ENCODE data around the gene TRAF5.
"Not testable (repeated sequence)": the region's sequence is repeated elsewhere in the genome, so short reads cannot be mapped to it uniquely, and the experiment has no call there.

TRAF5 gene

DNA sequence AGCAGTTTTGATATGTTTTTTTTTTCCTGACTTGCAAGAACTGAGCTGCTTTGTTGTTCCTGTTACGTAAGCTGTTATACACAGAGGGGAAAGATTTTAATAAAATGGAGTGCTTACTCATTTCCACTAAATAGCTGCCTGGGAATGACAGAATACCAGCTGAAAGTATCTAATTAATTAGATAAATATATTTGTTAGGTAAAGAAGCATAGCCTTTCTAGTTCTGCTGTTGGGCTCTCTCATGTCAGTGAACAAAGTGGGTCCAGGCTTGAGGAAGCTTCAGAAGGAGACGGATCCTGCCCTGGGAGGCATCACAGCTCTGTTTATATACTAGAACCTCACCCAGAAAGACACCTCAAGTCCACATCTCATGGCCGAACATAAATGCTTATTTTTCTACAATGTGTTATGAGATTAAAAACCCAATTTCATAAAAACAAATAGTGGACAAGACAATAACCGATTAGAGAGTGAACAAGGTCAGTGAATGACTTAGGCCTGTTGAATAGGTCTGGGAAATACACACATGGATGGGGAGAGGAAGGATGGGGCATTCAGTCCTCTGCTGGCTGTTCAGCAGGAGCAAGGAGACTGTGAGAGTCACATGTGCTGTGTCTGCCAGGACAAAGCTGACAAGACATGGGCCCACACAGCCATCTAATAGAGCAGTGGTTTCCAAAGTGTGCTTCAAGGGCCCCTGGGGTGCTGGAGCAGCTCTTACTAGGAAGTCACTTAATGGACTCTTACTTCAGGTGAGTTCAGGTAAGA, 20.6 kb downstream of the TRAF5 start:
- DNase-seq = no peak

DNA sequence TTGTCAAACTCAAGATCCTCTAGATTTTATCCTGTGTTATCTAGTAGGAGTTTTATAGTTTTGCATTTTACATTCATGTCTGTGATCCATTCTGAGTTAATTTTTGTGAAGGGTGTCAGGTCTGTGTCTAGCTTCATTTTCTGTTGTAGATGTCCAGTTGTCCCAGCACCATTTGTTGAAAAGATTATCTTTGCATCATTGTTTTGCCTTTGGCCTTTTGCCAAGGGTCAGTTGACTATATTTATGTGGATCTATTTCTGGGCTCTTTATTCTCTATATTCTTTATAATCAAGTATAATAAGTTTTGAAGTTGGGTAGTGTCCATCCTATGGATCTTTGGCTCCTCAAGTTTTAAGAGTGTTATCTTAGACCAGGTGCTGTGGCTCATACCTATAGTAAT, 21.9 kb downstream of the TRAF5 start:
- no peak for DNase-seq

- no peak for DNase-seq
Observed at GRCh38 chr1:211349741-211350140, 23.1 kb downstream of the TRAF5 start.

DNA sequence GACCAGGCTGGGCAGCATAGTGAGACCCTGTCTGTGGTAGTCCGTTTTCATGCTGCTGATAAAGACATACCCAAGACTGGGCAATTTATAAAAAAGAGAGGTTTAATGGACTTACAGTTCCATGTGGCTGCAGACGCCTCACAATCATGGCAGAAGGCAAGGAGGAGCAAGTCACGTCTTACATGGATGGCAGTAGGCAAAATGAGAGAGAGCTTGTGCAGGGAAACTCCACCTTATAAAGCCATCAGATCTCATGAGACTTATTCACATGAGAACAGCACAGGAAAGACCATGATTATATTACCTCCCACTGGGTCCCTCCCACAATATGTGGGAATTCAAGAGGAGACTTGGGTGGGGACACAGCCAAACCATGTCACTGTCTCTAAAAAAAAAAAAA, 25.4 kb downstream of the TRAF5 start:
- DNase-seq = not testable (repeated sequence)

GRCh38 chr1:211352465-211352864, 25.8 kb downstream of the TRAF5 start:
- DNase-seq = no peak

DNA sequence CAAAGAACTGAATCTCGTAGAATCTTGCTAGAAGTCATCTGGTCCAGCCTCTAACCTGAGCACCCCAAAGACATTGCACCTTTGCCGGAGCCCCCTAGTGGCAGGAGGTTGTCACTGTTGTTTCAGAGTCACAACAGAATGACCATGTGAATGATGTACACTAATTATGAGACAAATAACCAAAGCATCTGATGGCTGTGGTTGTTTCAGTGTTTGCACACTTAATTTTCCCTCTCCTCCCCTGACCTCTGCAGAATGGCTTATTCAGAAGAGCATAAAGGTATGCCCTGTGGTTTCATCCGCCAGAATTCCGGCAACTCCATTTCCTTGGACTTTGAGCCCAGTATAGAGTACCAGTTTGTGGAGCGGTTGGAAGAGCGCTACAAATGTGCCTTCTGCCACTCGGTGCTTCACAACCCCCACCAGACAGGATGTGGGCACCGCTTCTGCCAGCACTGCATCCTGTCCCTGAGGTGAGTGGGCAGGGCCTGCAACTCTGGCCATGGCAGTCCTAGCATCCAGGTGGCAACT, 26.4 kb downstream of the TRAF5 start:
- DNase-seq = peak; percentile 46 to 65 (median 57)

GRCh38 chr1:211353562-211354212, 27.1 kb downstream of the TRAF5 start:
- no peak for DNase-seq

- DNase-seq = no peak
Observed at GRCh38 chr1:211355873-211356272, 29.2 kb downstream of the TRAF5 start.

GRCh38 chr1:211356723-211357407, 30.2 kb downstream of the TRAF5 start:
- DNase-seq = peak; percentile 56 to 81 (median 80)

DNA sequence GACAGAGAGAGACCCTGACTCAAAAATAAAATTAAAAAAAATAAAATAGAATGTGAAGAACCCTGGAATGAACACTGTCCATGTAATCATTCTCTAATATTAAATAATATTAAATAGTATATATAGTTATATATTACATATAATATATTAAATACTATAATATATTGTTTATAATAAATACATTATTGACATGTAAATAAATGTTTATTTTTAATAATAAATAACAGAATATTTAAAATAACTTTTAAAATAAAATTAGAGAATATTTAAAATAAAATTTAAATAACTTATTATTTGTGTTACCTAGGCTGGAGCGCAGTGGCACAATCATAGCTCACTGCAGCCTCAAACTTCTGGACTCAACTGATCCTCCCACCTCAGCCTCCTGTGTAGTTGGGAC, 32.1 kb downstream of the TRAF5 start:
- DNase-seq = no peak

GRCh38 chr1:211359876-211360275, 33.2 kb downstream of the TRAF5 start:
- DNase-seq = no peak

DNA sequence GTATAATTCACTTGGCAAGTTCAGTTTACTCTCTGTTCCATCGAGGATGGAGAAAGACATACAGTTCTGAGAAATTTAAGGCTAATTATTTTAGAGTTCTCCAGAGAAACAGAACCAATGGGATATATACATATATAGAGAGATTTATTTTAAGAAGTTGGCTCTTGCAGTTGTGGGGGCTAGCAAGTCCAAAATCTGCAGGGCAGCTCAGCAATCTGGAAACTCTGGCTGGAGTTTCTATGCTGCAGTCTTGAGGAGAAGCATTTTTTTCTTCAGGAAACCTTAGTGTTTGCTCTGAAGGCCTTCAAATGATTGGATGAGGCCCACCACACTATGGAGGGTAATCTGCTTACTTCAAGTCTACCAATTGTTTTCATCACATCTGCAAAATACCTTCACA, 34.6 kb downstream of the TRAF5 start:
- no peak for DNase-seq

DNA sequence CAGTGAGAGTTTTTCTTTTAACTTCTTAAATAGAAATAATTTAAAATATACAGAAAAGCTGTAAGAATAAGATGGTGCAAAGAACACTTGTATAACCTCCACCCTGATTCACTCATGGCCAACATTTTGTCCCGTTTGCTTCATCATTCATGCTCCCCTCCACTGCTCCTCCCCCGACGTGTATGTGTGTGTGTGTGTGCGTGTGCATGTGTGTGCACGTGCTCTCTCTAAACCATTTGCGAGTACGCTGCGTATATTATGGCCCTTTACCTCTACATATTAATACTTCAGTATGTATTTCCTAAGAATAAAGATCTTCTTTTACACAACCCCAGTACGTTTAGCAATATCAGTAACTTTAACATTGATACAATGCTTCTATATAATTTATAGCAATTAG, 43.0 kb downstream of the TRAF5 start:
- DNase-seq = no peak

GRCh38 chr1:211370669-211371068, 44.0 kb downstream of the TRAF5 start:
- DNase-seq = no peak

GRCh38 chr1:211371406-211372105, 44.9 kb downstream of the TRAF5 start:
- DNase-seq = no peak

DNA sequence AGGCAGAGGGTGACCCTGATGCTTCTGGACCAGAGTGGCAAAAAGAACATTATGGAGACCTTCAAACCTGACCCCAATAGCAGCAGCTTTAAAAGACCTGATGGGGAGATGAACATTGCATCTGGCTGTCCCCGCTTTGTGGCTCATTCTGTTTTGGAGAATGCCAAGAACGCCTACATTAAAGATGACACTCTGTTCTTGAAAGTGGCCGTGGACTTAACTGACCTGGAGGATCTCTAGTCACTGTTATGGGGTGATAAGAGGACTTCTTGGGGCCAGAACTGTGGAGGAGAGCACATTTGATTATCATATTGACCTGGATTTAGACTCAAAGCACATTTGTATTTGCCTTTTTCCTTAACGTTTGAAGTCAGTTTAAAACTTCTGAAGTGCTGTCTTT, 45.8 kb downstream of the TRAF5 start:
- no peak for DNase-seq

GRCh38 chr1:211375146-211375818, 48.6 kb downstream of the TRAF5 start:
- DNase-seq = peak in 2 of 4 experiments; percentile 26 to 28

- DNase-seq = no peak
Observed at GRCh38 chr1:211375949-211376348, 49.3 kb downstream of the TRAF5 start.

GRCh38 chr1:211376807-211377470, 50.3 kb downstream of the TRAF5 start:
- DNase-seq = peak in 3 of 4 experiments; percentile 18 to 49 (median 33)

DNA sequence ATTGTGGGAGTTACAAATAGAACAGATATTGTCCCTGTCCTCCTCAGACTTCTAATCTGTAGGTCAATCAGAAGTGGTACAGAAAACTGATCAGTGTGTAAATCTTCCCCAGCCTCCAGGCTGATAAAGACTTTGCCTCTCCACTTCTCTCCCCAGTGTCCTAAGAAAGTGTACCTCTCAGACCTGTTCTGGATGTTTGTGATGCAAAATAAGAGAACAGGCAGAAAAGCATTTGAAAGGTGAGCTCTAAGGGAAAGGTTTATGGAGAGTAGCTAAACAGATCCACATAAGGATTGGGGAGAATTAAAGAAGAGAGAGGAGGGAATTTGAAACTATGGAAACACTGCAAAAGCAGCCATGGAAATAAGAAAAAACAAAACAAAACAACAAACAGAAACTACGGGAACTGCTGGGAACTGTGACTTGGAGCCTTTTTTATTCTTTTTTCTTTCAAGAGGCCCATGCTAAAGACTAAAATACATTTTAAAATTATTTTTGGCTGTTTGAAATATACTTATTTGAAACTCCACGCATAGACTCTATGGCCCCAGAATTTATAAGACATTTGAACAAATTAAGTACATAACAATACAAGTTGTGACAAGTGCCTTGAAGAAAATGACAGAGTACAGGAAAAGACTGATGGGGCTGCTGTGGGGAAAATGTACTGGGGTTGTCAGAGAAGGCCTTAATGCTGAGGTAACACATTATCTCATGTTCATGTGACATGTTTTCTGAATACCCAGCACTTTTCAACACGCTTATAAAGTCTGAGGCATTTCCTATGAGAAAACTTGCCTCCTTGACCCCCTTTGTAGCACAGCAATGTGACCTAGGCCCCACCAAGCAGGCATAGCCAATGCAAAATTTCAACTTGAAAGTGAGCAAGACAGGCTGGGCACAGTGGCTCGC, 51.2 kb downstream of the TRAF5 start:
- peak; percentile 40 to 77 (median 58) for DNase-seq

Data from suppressor macrophage (primary cell).